Heart left ventricle (tissue), 13 donors: Measurements from ENCODE around the gene SPATA33.

ENCODE experiments used
- POLR2A ChIP-seq, 2 donors: fragments of 450-650 bp; IDR thresholded peaks; one replicate each; pipeline ENCODE4 v1.6.1; 2017; ENCODE audit warnings: antibody characterized with exemption in 2 of 2, mild to moderate bottlenecking in 2 of 2, moderate library complexity in 2 of 2
- TF ChIP-seq, protein P1 (sequence below), 12 donors: fragments of 200-600 bp; sonication (generic) in 4 of 12; IDR thresholded peaks; one replicate each; pipeline versions ENCODE4 v1.5.0 to v1.8.0; 2018 to 2022; ENCODE audit warnings: antibody characterized with exemption in 12 of 12, mild to moderate bottlenecking in 5 of 12
- donor health status: ischemic (EF 13 %, LVEDD 7.1; RV severe dilation, severe dysfunction).
- donor health status: DM: no; HTN: yes; CAD: no.
- donor health status: DM: no; HTN: no; CAD: no.
- donor health status: ischemic (EF 25% LVEDD 6.9; RV normal size, moderate dysfunction).
- donor health status: ischemic (EF 25% LVEDD 5.7; RV mildly dilated, moderate dysfunction).
- donor health status: ischemic (EF 35%, LVEDD 5.7; RV mildly dilated, moderate dysfunction).
- donor health status: nonischemic (EF 11% LVEDD 7.7; RV severe dilation, severe dysfunction).
- donor health status: DM: yes; HTN: yes; CAD: no.
- donor health status: PGD.
- donor health status: ischemic (EF 29% LVEDD 5.4; RV normal size, mild dysfunction).
- donor health status: nonischemic (EF 23%, LVEDD 6.1; RV moderate dilation, normal function).

DNA sequence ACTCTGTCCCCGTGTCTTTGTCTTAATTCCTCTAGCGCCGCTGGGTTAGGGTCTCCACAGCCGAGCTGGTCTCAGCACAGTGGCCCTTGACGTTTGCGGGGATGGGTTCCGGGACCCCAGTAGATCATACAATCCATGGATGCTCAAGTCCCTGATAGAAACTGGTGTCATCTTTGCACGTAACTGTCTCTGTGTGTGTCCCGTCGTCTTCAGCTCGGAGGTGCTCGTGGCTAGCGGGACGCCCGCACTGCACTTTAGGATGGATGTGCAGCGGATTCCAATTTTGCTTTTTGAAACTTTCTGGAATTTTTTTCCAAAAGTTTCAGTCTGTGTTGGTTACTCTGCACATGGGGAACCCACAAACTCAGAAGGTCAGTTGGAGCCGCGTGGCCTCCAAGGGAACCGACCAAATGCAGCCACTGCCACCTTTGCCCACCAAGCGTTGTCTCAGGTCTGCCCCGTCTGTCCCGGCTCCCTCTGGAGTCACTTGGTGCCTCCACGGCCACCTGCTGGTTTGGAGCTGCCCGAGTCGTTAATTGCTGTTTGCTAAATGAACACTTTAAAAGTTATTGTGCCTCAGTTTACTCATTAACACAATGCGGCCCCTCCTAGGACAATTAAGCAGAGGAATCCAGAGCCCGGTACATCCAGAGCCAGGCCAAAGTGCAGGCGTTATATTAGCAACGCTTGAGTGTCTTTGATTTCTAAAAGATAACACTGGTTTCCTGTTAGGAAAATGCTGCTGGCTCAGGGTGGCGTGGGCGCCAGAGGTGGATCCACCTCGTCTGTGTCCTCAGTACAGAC lies 49.5 kb upstream of the SPATA33 start:
- TF ChIP-seq, protein P1, sequence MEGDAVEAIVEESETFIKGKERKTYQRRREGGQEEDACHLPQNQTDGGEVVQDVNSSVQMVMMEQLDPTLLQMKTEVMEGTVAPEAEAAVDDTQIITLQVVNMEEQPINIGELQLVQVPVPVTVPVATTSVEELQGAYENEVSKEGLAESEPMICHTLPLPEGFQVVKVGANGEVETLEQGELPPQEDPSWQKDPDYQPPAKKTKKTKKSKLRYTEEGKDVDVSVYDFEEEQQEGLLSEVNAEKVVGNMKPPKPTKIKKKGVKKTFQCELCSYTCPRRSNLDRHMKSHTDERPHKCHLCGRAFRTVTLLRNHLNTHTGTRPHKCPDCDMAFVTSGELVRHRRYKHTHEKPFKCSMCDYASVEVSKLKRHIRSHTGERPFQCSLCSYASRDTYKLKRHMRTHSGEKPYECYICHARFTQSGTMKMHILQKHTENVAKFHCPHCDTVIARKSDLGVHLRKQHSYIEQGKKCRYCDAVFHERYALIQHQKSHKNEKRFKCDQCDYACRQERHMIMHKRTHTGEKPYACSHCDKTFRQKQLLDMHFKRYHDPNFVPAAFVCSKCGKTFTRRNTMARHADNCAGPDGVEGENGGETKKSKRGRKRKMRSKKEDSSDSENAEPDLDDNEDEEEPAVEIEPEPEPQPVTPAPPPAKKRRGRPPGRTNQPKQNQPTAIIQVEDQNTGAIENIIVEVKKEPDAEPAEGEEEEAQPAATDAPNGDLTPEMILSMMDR (IDR thresholded peaks at IDR 0.05) = no peak
- TF ChIP-seq POLR2A (IDR thresholded peaks at IDR 0.05) = no peak
